ENCODE results near the gene SLC16A9. TPM values are rescaled to one million over a fixed set of nuclear protein-coding genes. Genes with fewer than 3 reads are reported as not detected.

SLC16A9 gene
- total RNA-seq, 1 experiment from 2014 or later = 5.7 TPM

GRCh38 chr10:59635502-59636290 lies 74.0 kb downstream of the SLC16A9 start:
- H3K4me3 ChIP-seq (ENCODE audit: insufficient read depth, low read depth, low read length) = no peak overlapping the region
- DNase-seq = no peak
- H3K27me3 ChIP-seq (ENCODE audit: control insufficient read depth, insufficient read depth, low read length) = no peaks in the 10 kb centered on the region
- H3K36me3 ChIP-seq (replicated peaks; ENCODE audit: control insufficient read depth, insufficient read depth, low read length) = no peaks in the 10 kb centered on the region

GRCh38 chr10:59634102-59634501 lies 75.5 kb downstream of the SLC16A9 start:
- Histone ChIP-seq H3K36me3 (replicated peaks; ENCODE audit: control insufficient read depth, insufficient read depth, low read length) (no peaks in the 10 kb centered on the region), H3K4me3 (ENCODE audit: insufficient read depth, low read depth, low read length) (no peak overlapping the region), H3K27me3 (ENCODE audit: control insufficient read depth, insufficient read depth, low read length) (no peaks in the 10 kb centered on the region)
- no peak for DNase-seq

- Histone ChIP-seq H3K4me3 (ENCODE audit: insufficient read depth, low read depth, low read length) (no peak overlapping the region), H3K36me3 (replicated peaks; ENCODE audit: control insufficient read depth, insufficient read depth, low read length) (no peaks in the 10 kb centered on the region), H3K27me3 (ENCODE audit: control insufficient read depth, insufficient read depth, low read length) (no peaks in the 10 kb centered on the region)
- DNase-seq = peak; percentile 20
These were observed 76.6 kb downstream of the SLC16A9 start for GRCh38 chr10:59633063-59633462.

- Histone ChIP-seq H3K4me3 (ENCODE audit: insufficient read depth, low read depth, low read length) (no peak overlapping the region), H3K27me3 (ENCODE audit: control insufficient read depth, insufficient read depth, low read length) (no peaks in the 10 kb centered on the region)
- DNase-seq = no peak
These were observed 77.5 kb downstream of the SLC16A9 start for GRCh38 chr10:59631882-59632807.

GRCh38 chr10:59631237-59631636 lies 78.4 kb downstream of the SLC16A9 start:
- Histone ChIP-seq H3K4me3 (ENCODE audit: insufficient read depth, low read depth, low read length) (no peak overlapping the region), H3K27me3 (ENCODE audit: control insufficient read depth, insufficient read depth, low read length) (no peaks in the 10 kb centered on the region), H3K36me3 (replicated peaks; ENCODE audit: control insufficient read depth, insufficient read depth, low read length) (no peaks in the 10 kb centered on the region)
- DNase-seq = no peak

More at GRCh38 chr10:59631882-59632807, 77.5 kb downstream of the SLC16A9 start:
- no peaks in the 10 kb centered on the region for H3K36me3 ChIP-seq (replicated peaks; ENCODE audit: control insufficient read depth, insufficient read depth, low read length)

GRCh38 chr10:59628965-59629364 lies 80.7 kb downstream of the SLC16A9 start:
- H3K27me3 ChIP-seq (ENCODE audit: control insufficient read depth, insufficient read depth, low read length) = no peaks in the 10 kb centered on the region
- DNase-seq = no peak
- H3K4me3 ChIP-seq (ENCODE audit: insufficient read depth, low read depth, low read length) = no peak overlapping the region
- no peaks in the 10 kb centered on the region for H3K36me3 ChIP-seq (replicated peaks; ENCODE audit: control insufficient read depth, insufficient read depth, low read length)

GRCh38 chr10:59628456-59628855 lies 81.2 kb downstream of the SLC16A9 start:
- H3K36me3 ChIP-seq (replicated peaks; ENCODE audit: control insufficient read depth, insufficient read depth, low read length) = no peaks in the 10 kb centered on the region
- DNase-seq = no peak
- H3K27me3 ChIP-seq (ENCODE audit: control insufficient read depth, insufficient read depth, low read length) = no peaks in the 10 kb centered on the region
- H3K4me3 ChIP-seq (ENCODE audit: insufficient read depth, low read depth, low read length) = no peak overlapping the region

- DNase-seq = no peak
- no peak overlapping the region for H3K4me3 ChIP-seq (ENCODE audit: insufficient read depth, low read depth, low read length)
- H3K36me3 ChIP-seq (replicated peaks; ENCODE audit: control insufficient read depth, insufficient read depth, low read length) = no peaks in the 10 kb centered on the region
- no peaks in the 10 kb centered on the region for H3K27me3 ChIP-seq (ENCODE audit: control insufficient read depth, insufficient read depth, low read length)
These were observed 82.2 kb downstream of the SLC16A9 start for GRCh38 chr10:59627366-59628018.

GRCh38 chr10:59626523-59626869 lies 83.2 kb downstream of the SLC16A9 start:
- H3K4me3 ChIP-seq (ENCODE audit: insufficient read depth, low read depth, low read length) = no peak overlapping the region
- H3K27me3 ChIP-seq (ENCODE audit: control insufficient read depth, insufficient read depth, low read length) = no peaks in the 10 kb centered on the region
- peak; percentile 26 for DNase-seq
- H3K36me3 ChIP-seq (replicated peaks; ENCODE audit: control insufficient read depth, insufficient read depth, low read length) = no peaks in the 10 kb centered on the region

- no peaks in the 10 kb centered on the region for H3K36me3 ChIP-seq (replicated peaks; ENCODE audit: control insufficient read depth, insufficient read depth, low read length)
- H3K27me3 ChIP-seq (ENCODE audit: control insufficient read depth, insufficient read depth, low read length) = no peaks in the 10 kb centered on the region
- H3K4me3 ChIP-seq (ENCODE audit: insufficient read depth, low read depth, low read length) = no peak overlapping the region
- peak; percentile 61 for DNase-seq
These were observed 83.7 kb downstream of the SLC16A9 start for GRCh38 chr10:59625721-59626522.

GRCh38 chr10:59624951-59625350 lies 84.7 kb downstream of the SLC16A9 start:
- Histone ChIP-seq H3K36me3 (replicated peaks; ENCODE audit: control insufficient read depth, insufficient read depth, low read length) (no peaks in the 10 kb centered on the region), H3K4me3 (ENCODE audit: insufficient read depth, low read depth, low read length) (no peak overlapping the region), H3K27me3 (ENCODE audit: control insufficient read depth, insufficient read depth, low read length) (no peaks in the 10 kb centered on the region)
- DNase-seq = no peak

- Histone ChIP-seq H3K4me3 (ENCODE audit: insufficient read depth, low read depth, low read length) (no peak overlapping the region), H3K36me3 (replicated peaks; ENCODE audit: control insufficient read depth, insufficient read depth, low read length) (no peaks in the 10 kb centered on the region), H3K27me3 (ENCODE audit: control insufficient read depth, insufficient read depth, low read length) (no peaks in the 10 kb centered on the region)
- DNase-seq = no peak
These were observed 85.5 kb downstream of the SLC16A9 start for GRCh38 chr10:59624136-59624535.

GRCh38 chr10:59623133-59624121 lies 86.2 kb downstream of the SLC16A9 start:
- no peaks in the 10 kb centered on the region for H3K27me3 ChIP-seq (ENCODE audit: control insufficient read depth, insufficient read depth, low read length)
- no peaks in the 10 kb centered on the region for H3K36me3 ChIP-seq (replicated peaks; ENCODE audit: control insufficient read depth, insufficient read depth, low read length)
- no peak overlapping the region for H3K4me3 ChIP-seq (ENCODE audit: insufficient read depth, low read depth, low read length)
- DNase-seq = no peak

Data from H7 (cell line).